Stimulated activated CD8-positive, alpha-beta memory T cell treated with anti-CD3 and anti-CD28 coated beads, Interleukin-15, amount 100 ng/mL, for 1 hour (primary cell): ENCODE data around the gene ISCA2.

ENCODE experiments used
- DNase-seq: peaks from one replicate; pipeline ENCODE4 v3.0.0-alpha.2; 2020; ENCODE audit warnings: low read depth

The ISCA2 gene

GRCh38 chr14:74508844-74509428, 15.4 kb downstream of the ISCA2 start:
- DNase-seq, result no peak

- no peak for DNase-seq
These were observed 16.1 kb downstream of the ISCA2 start for GRCh38 chr14:74509587-74510222.

GRCh38 chr14:74510223-74510931, 16.8 kb downstream of the ISCA2 start:
- no peak for DNase-seq

- no peak for DNase-seq
These were observed 17.4 kb downstream of the ISCA2 start for GRCh38 chr14:74510959-74511409.

- DNase-seq, result no peak
These were observed 18.6 kb downstream of the ISCA2 start for GRCh38 chr14:74511966-74512830.

- DNase-seq, result no peak
These were observed 20.9 kb downstream of the ISCA2 start for GRCh38 chr14:74514471-74514941.

- no peak for DNase-seq
These were observed 22.4 kb downstream of the ISCA2 start for GRCh38 chr14:74515891-74516412.

- no peak for DNase-seq
These were observed 23.0 kb downstream of the ISCA2 start for GRCh38 chr14:74516451-74517160.

GRCh38 chr14:74517731-74518130, 24.2 kb downstream of the ISCA2 start:
- no peak for DNase-seq

GRCh38 chr14:74518221-74518620, 24.7 kb downstream of the ISCA2 start:
- no peak for DNase-seq

- no peak for DNase-seq
These were observed 25.9 kb downstream of the ISCA2 start for GRCh38 chr14:74519316-74520074.

GRCh38 chr14:74521756-74522155, 28.2 kb downstream of the ISCA2 start:
- no peak for DNase-seq

- DNase-seq, result no peak
These were observed 29.2 kb downstream of the ISCA2 start for GRCh38 chr14:74522740-74523139.

GRCh38 chr14:74524076-74524811, 30.7 kb downstream of the ISCA2 start:
- DNase-seq, result no peak

- no peak for DNase-seq
These were observed 31.2 kb downstream of the ISCA2 start for GRCh38 chr14:74524812-74525135.

- no peak for DNase-seq
These were observed 31.8 kb downstream of the ISCA2 start for GRCh38 chr14:74525361-74525851.

- no peak for DNase-seq
These were observed 33.5 kb downstream of the ISCA2 start for GRCh38 chr14:74526854-74527585.

GRCh38 chr14:74527736-74528280, 34.2 kb downstream of the ISCA2 start:
- DNase-seq, result no peak

- DNase-seq, result no peak
These were observed 34.8 kb downstream of the ISCA2 start for GRCh38 chr14:74528406-74528805.
